K562 (cell line): ENCODE data around the gene DVL2. TPM values are rescaled to one million over a fixed set of nuclear protein-coding genes. Genes with fewer than 3 reads are reported as not detected.

Experiments used
- CBFA2T3 ChIP-seq: fragments of 450-650 bp; IDR thresholded peaks from 2 replicates; pipeline ENCODE4 v1.6.1; 2017
- CBX1 ChIP-seq: sonication (generic); IDR thresholded peaks from 2 replicates; pipeline ENCODE4 v1.6.1; 2016; ENCODE audit warnings: antibody characterized with exemption, low read depth, mild to moderate bottlenecking
- EP400 ChIP-seq: fragments of 450-650 bp; IDR thresholded peaks from 2 replicates; pipeline ENCODE4 v1.6.1; 2017; ENCODE audit warnings: antibody characterized with exemption, mild to moderate bottlenecking, moderate library complexity
- HMG20B ChIP-seq: fragments of 250-450 bp; sonication (Bioruptor Pico); IDR thresholded peaks from 2 replicates; pipeline ENCODE4 v1.5.0; 2021; ENCODE audit warnings: mild to moderate bottlenecking
- KLF1 ChIP-seq: fragments of 450-650 bp; IDR thresholded peaks from 2 replicates; pipeline ENCODE4 v1.6.1; 2016; ENCODE audit warnings: missing genetic modification characterization, missing compliant biosample characterization
- MTA3 ChIP-seq: fragments of 450-650 bp; formaldehyde crosslinking; IDR thresholded peaks from 2 replicates; pipeline ENCODE4 v1.6.1; 2017; ENCODE audit warnings: mild to moderate bottlenecking, borderline replicate concordance
- NBN ChIP-seq: fragments of 450-650 bp; IDR thresholded peaks from 2 replicates; pipeline ENCODE4 v1.6.1; 2016; ENCODE audit warnings: low read depth, mild to moderate bottlenecking
- NR1H2 ChIP-seq: sonication (generic); formaldehyde crosslinking; IDR thresholded peaks from 2 replicates; pipeline ENCODE4 v1.4.0; 2020; ENCODE audit warnings: mild to moderate bottlenecking, missing genetic modification reagents
- NR2C1 ChIP-seq, 2 experiments: fragments of 450-650 bp; IDR thresholded peaks; 2 replicates each; pipeline ENCODE4 v1.6.1; 2017; ENCODE audit warnings: mild to moderate bottlenecking in 2 of 2, antibody characterized with exemption in 1 of 2, inconsistent platforms in 1 of 2, missing compliant biosample characterization in 1 of 2, missing genetic modification characterization in 1 of 2
- PRPF4 ChIP-seq: fragments of 200-400 bp; formaldehyde crosslinking; IDR thresholded peaks from one replicate; pipeline ENCODE4 v1.6.1; 2017; ENCODE audit warnings: low read length, low read depth, mild to moderate bottlenecking; ENCODE audit not compliant: insufficient read depth, poor library complexity, severe bottlenecking
- RBFOX2 ChIP-seq: fragments of 200-400 bp; formaldehyde crosslinking; IDR thresholded peaks from 2 replicates; pipeline ENCODE4 v1.6.1; 2017; ENCODE audit warnings: low read depth, mild to moderate bottlenecking, low read length, moderate library complexity
- RBM15 ChIP-seq: fragments of 200-400 bp; formaldehyde crosslinking; IDR thresholded peaks from 2 replicates; pipeline ENCODE4 v1.6.1; 2018; ENCODE audit warnings: mild to moderate bottlenecking, low read length, moderate library complexity; ENCODE audit not compliant: insufficient read depth
- RUNX1 ChIP-seq: sonication (generic); IDR thresholded peaks from 2 replicates; pipeline ENCODE4 v1.6.1; 2016; ENCODE audit warnings: antibody characterized with exemption, low read depth
- ZBED1 ChIP-seq: IDR thresholded peaks from 2 replicates; pipeline ENCODE4 v1.6.1; 2014
- ZNF165 ChIP-seq: fragments of 250-450 bp; sonication (Bioruptor Pico); IDR thresholded peaks from 2 replicates; pipeline ENCODE4 v1.4.0; 2020; ENCODE audit warnings: borderline replicate concordance
- ZNF583 ChIP-seq: fragments of 250-450 bp; sonication (Bioruptor Pico); IDR thresholded peaks from 2 replicates; pipeline ENCODE4 v1.4.0; 2020
- ZNF644 ChIP-seq: fragments of 200-800 bp; sonication (Bioruptor generic); IDR thresholded peaks from 2 replicates; pipeline ENCODE4 v1.6.1; 2016; ENCODE audit warnings: low read depth, missing genetic modification characterization, missing compliant biosample characterization
- ZSCAN29 ChIP-seq: fragments of 450-650 bp; IDR thresholded peaks from 2 replicates; pipeline ENCODE4 v1.6.1; 2017
- polyA plus RNA-seq, 8 experiments: library from polyadenylated mRNA; depleted of rRNA in 4 of 8; stranded (reverse) in 5 of 8; unstranded in 3 of 8; fragments of >200 nt; fragmentation: Nextera tagmentation in 2 of 8; fragmentation: Illumina TruSeq in 1 of 8; extraction: Ambion mirVana in 2 of 8; extraction: Trizol in 1 of 8; gene quantifications; 2 replicates each; pipeline versions ENCODE4 v1.2.1 to v1.2.3, GENCODE V29; 2011 to 2014; ENCODE audit warnings: inconsistent platforms in 1 of 8, missing spikeins in 1 of 8
- total RNA-seq, 7 experiments: library from RNA; depleted of rRNA in 6 of 7; stranded (reverse); fragments of >200 nt in 6 of 7; fragmentation: Illumina TruSeq in 2 of 7; extraction: Trizol in 2 of 7; gene quantifications; 2 replicates each; pipeline versions ENCODE4 v1.2.1 to v1.2.3, GENCODE V29; 2011 to 2021; ENCODE audit warnings: low replicate concordance in 1 of 7
- TF ChIP-seq, protein P1 (sequence below), 2 experiments: fragments of 200-800 bp in 1 of 2; sonication (Bioruptor generic) in 1 of 2; sonication (generic) in 1 of 2; formaldehyde crosslinking in 1 of 2; IDR thresholded peaks in 1 of 2; conservative IDR thresholded peaks in 1 of 2; 2 replicates each; pipeline versions ENCODE4 v1.5.0 to v1.6.1; 2016 to 2020; ENCODE audit warnings: missing compliant biosample characterization in 1 of 2, missing genetic modification characterization in 1 of 2, missing genetic modification reagents in 1 of 2
- TF ChIP-seq, protein P2 (sequence below): sonication (generic); formaldehyde crosslinking; IDR thresholded peaks from 2 replicates; pipeline ENCODE4 v1.8.0; 2022; ENCODE audit warnings: mild to moderate bottlenecking, low read depth, missing genetic modification reagents
- TF ChIP-seq, protein P3 (sequence below): sonication (generic); formaldehyde crosslinking; IDR thresholded peaks from 2 replicates; pipeline ENCODE4 v1.8.0; 2022; ENCODE audit warnings: mild to moderate bottlenecking, missing genetic modification reagents
- TF ChIP-seq, protein P4 (sequence below): sonication (generic); formaldehyde crosslinking; IDR thresholded peaks from 2 replicates; pipeline ENCODE4 v1.4.0; 2020; ENCODE audit warnings: mild to moderate bottlenecking, missing genetic modification reagents
- TF ChIP-seq, protein P5 (sequence below), 2 experiments: fragments of 450-650 bp in 1 of 2; sonication (generic) in 1 of 2; formaldehyde crosslinking; conservative IDR thresholded peaks; 2 replicates each; pipeline versions ENCODE4 v1.4.0 to v1.8.1; 2020 to 2022; ENCODE audit warnings: mild to moderate bottlenecking in 1 of 2, missing genetic modification reagents in 1 of 2

The DVL2 gene
- total and polyA plus RNA-seq, 9 of the 15 experiments (the other 6 are each of a cell fraction or from before 2014, with no cell fraction given) = 1.3 to 49.5 (median 24.3) TPM

DNA sequence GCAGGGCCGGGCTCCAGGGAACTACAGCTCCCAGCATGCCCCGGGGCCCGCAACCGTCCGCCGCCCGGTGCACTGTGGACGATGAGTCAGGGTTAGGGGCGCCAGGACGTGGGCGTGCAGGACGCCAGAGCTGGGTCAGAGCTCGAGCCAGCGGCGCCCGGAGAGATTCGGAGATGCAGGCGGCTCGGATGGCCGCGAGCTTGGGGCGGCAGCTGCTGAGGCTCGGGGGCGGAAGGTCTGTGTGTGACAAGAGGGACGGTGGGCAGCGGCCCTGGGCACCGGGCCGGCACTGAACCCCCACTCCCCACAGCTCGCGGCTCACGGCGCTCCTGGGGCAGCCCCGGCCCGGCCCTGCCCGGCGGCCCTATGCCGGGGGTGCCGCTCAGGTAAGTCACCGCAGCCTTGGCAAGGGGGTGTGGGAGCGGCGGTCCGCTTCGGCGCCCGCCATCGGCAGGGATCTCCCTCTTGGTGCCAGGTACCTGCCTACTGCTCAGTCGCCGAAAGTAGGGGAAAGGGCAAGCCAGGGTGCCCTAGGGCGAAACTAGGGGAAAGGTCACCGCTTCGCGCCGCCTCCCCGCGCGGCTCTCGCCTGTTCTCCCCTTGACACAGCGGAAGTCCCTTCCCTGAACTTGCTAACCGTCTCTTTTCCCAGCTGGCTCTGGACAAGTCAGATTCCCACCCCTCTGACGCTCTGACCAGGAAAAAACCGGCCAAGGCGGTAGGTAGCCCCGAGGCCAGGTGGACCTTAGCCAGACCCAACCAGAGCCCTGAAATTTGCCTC is 14.3 kb downstream of the DVL2 start, which contains the start of the genes ACADVL and DLG4 (continued):
- TF ChIP-seq, protein P1, sequence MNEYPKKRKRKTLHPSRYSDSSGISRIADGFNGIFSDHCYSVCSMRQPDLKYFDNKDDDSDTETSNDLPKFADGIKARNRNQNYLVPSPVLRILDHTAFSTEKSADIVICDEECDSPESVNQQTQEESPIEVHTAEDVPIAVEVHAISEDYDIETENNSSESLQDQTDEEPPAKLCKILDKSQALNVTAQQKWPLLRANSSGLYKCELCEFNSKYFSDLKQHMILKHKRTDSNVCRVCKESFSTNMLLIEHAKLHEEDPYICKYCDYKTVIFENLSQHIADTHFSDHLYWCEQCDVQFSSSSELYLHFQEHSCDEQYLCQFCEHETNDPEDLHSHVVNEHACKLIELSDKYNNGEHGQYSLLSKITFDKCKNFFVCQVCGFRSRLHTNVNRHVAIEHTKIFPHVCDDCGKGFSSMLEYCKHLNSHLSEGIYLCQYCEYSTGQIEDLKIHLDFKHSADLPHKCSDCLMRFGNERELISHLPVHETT (CRISPR knock-in tag; conservative IDR thresholded peaks at IDR 0.05 in 1 of 2, IDR thresholded peaks at IDR 0.05 in 1 of 2) = no peak
- TF ChIP-seq, protein P2, sequence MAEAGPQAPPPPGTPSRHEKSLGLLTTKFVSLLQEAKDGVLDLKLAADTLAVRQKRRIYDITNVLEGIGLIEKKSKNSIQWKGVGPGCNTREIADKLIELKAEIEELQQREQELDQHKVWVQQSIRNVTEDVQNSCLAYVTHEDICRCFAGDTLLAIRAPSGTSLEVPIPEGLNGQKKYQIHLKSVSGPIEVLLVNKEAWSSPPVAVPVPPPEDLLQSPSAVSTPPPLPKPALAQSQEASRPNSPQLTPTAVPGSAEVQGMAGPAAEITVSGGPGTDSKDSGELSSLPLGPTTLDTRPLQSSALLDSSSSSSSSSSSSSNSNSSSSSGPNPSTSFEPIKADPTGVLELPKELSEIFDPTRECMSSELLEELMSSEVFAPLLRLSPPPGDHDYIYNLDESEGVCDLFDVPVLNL (CRISPR knock-in tag) = no peak
- TF ChIP-seq, protein P3, sequence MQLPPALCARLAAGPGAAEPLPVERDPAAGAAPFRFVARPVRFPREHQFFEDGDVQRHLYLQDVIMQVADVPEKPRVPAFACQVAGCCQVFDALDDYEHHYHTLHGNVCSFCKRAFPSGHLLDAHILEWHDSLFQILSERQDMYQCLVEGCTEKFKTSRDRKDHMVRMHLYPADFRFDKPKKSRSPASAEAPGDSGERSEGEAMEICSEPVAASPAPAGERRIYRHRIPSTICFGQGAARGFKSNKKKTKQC (CRISPR knock-in tag) = no peak
- TF ChIP-seq NBN (no peak), RBFOX2 (peak; percentile 86), RBM15 (no peak), PRPF4 (no peak), ZNF165 (no peak), MTA3 (no peak), KLF1 (no peak), EP400 (no peak), HMG20B (no peak), CBFA2T3 (no peak), RUNX1 (no peak), ZNF583 (CRISPR knock-in tag) (0 out of 2 replicates have a peak, but pooled peaks have one; percentile 51), ZSCAN29 (no peak), NR1H2 (CRISPR knock-in tag) (no peak), ZBED1 (no peak), ZNF644 (tag) (no peak), NR2C1 (IDR thresholded peaks at IDR 0.05) (no peak), NR2C1 (tag; IDR thresholded peaks at IDR 0.05) (no peak), CBX1 (no peak)
- TF ChIP-seq, protein P4, sequence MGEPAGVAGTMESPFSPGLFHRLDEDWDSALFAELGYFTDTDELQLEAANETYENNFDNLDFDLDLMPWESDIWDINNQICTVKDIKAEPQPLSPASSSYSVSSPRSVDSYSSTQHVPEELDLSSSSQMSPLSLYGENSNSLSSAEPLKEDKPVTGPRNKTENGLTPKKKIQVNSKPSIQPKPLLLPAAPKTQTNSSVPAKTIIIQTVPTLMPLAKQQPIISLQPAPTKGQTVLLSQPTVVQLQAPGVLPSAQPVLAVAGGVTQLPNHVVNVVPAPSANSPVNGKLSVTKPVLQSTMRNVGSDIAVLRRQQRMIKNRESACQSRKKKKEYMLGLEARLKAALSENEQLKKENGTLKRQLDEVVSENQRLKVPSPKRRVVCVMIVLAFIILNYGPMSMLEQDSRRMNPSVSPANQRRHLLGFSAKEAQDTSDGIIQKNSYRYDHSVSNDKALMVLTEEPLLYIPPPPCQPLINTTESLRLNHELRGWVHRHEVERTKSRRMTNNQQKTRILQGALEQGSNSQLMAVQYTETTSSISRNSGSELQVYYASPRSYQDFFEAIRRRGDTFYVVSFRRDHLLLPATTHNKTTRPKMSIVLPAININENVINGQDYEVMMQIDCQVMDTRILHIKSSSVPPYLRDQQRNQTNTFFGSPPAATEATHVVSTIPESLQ (CRISPR knock-in tag) = no peak
- TF ChIP-seq, protein P5, sequence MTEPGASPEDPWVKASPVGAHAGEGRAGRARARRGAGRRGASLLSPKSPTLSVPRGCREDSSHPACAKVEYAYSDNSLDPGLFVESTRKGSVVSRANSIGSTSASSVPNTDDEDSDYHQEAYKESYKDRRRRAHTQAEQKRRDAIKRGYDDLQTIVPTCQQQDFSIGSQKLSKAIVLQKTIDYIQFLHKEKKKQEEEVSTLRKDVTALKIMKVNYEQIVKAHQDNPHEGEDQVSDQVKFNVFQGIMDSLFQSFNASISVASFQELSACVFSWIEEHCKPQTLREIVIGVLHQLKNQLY (CRISPR knock-in tag; conservative IDR thresholded peaks at IDR 0.05) = no peak
